T-cell (primary cell): Measurements from ENCODE around the gene DLG2. TPM values are rescaled to one million over a fixed set of nuclear protein-coding genes. Genes with fewer than 3 reads are reported as not detected.

Experiments
- ATAC-seq, 4 experiments: fragments of 200-7000 bp in 3 of 4; fragments of 150-1000 bp in 1 of 4; cut with Tn5 transposase; replicated peaks in 1 of 4; 1 replicate in 3 of 4; 2 replicates in 1 of 4; pipeline ENCODE4 v1.10.0; 2021; ENCODE audit warnings: moderate library complexity in 3 of 4, mild to moderate bottlenecking in 2 of 4, moderate number of reproducible peaks in 1 of 4
- CTCF ChIA-PET, 2 donors: fragments of 300-600 bp; sonication (Branson Sonifier 250); formaldehyde crosslinking; loops; one replicate each; lab custom pipeline; 2022; ENCODE audit warnings: antibody characterized with exemption in 2 of 2; lab: Charles Lee
- POLR2A ChIA-PET, 2 donors: fragments of 300-600 bp; sonication (Branson Sonifier 250); formaldehyde crosslinking; loops; one replicate each; lab custom pipeline; 2022; ENCODE audit warnings: antibody characterized with exemption in 2 of 2; lab: Charles Lee
- DNase-seq, 35 experiments: peaks; one replicate each; pipeline versions ENCODE4 v3.0.0 to v3.0.0-alpha.2; 2013 to 2023
- H3K27ac ChIP-seq: one replicate; pipeline ENCODE4 v1.5.1; 2013; ENCODE audit warnings: low read length
- H3K27me3 ChIP-seq, 2 experiments: replicated peaks in 1 of 2; 1 replicate in 1 of 2; 2 replicates in 1 of 2; pipeline versions ENCODE4 v1.6.1 to v1.7.0; 2013; ENCODE audit warnings: low read length in 1 of 2, mixed read lengths in 1 of 2; ENCODE audit not compliant: control insufficient read depth in 2 of 2, insufficient read depth in 2 of 2; ENCODE audit errors: extremely low read depth in 1 of 2
- H3K36me3 ChIP-seq, 2 donors: 1 replicate in 1 of 2; 2 replicates in 1 of 2; pipeline versions ENCODE4 v1.6.1 to v1.7.0; 2013; ENCODE audit warnings: low read length in 1 of 2; ENCODE audit not compliant: control insufficient read depth in 2 of 2, insufficient read depth in 1 of 2; ENCODE audit errors: extremely low read depth in 1 of 2
- H3K4me1 ChIP-seq, 2 experiments: 1 replicate in 1 of 2; 2 replicates in 1 of 2; pipeline versions ENCODE4 v1.6.1 to v1.7.0; 2013; ENCODE audit warnings: low read length in 2 of 2, mixed read lengths in 1 of 2; ENCODE audit not compliant: insufficient read depth in 2 of 2, control insufficient read depth in 1 of 2; ENCODE audit errors: extremely low read depth in 1 of 2
- H3K4me3 ChIP-seq, 2 donors: 1 replicate in 1 of 2; 2 replicates in 1 of 2; pipeline versions ENCODE4 v1.5.1 to v1.7.0; 2013; ENCODE audit warnings: mild to moderate bottlenecking in 2 of 2, low read length in 1 of 2, moderate library complexity in 1 of 2; ENCODE audit not compliant: control insufficient read depth in 1 of 2; ENCODE audit errors: extremely low read depth in 1 of 2
- H3K9me3 ChIP-seq: 2 replicates; pipeline ENCODE4 v1.7.0; 2013
- H3K27ac Mint-ChIP-seq, 2 donors: one replicate each; pipeline ENCODE4 v1.8.0; 2020 to 2021; ENCODE audit warnings: mild to moderate bottlenecking in 2 of 2, mixed read lengths in 2 of 2
- H3K27me3 Mint-ChIP-seq, 2 donors: one replicate each; pipeline ENCODE4 v1.8.0; 2021 to 2022; ENCODE audit warnings: mixed read lengths in 2 of 2
- H3K36me3 Mint-ChIP-seq: one replicate; pipeline ENCODE4 v1.8.0; 2021; ENCODE audit warnings: mixed read lengths
- H3K4me1 Mint-ChIP-seq, 3 donors: one replicate each; pipeline ENCODE4 v1.8.0; 2020 to 2022; ENCODE audit warnings: mixed read lengths in 3 of 3, mild to moderate bottlenecking in 1 of 3
- H3K4me3 Mint-ChIP-seq, 3 donors: one replicate each; pipeline ENCODE4 v1.8.0; 2020 to 2022; ENCODE audit warnings: mild to moderate bottlenecking in 3 of 3, mixed read lengths in 3 of 3, moderate library complexity in 3 of 3
- H3K9me3 Mint-ChIP-seq, 3 donors: one replicate each; pipeline ENCODE4 v1.8.0; 2020 to 2022; ENCODE audit warnings: mixed read lengths in 3 of 3
- WGBS: methylation state at CpG from one replicate; pipeline ENCODE4 v1.1.5; 2013; ENCODE audit warnings: missing lambda C conversion rate; ENCODE audit not compliant: insufficient coverage; 5-methylcytosine and 5-hydroxymethylcytosine counted together
- total RNA-seq, 35 experiments: library from RNA in 6 of 35; stranded (reverse) in 6 of 35; fragments of 120-200 nt in 1 of 35; gene quantifications; one replicate each; pipeline versions ENCODE4 v1.2.1 to v1.2.4 and lab custom pipeline; 2013 to 2026

The DLG2 gene
- total RNA-seq, 5 donors from 2014 or later (not counting 1 experiment from before 2014, with no cell fraction given): 2.3 to 4.1 (median 2.9) TPM

DNA sequence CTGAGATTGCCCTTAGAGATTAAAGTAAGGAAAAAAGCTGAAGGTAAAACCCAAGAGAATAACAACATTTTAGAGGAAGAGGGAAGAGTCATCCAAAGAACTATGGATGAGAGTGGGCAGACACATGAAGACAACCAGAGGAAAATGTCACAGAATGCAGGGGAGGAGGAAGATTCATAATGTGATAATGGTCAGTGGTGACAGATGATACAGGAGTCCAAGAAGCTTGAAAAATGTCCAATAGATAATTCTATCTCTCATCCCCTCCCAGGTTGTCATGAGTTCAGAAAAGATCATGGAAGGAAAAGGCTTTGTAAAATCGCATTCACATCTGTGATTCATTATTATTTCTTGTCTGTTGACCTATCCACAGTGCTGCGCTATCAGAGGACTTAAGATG, 2058.6 kb downstream of the DLG2 start:
- no peak for ATAC-seq
- Histone ChIP-seq H3K4me1 (no peaks in the 10 kb centered on the region), H3K27ac (no peak overlapping the region), H3K36me3 (no peaks in the 10 kb centered on the region), H3K4me3 (no peak overlapping the region), H3K27me3 (no peaks in the 10 kb centered on the region), H3K9me3 (no peaks in the 10 kb centered on the region)
- no CpG with 5 or more reads among the region's 2 CpGs for WGBS
- Mint-ChIP-seq H3K9me3 (peaks cover 0 to 6% (median 0%) of the 10 kb centered on the region in 3 donors), H3K4me1 (no peaks in the 10 kb centered on the region), H3K27me3 (peaks cover 3 to 10% of the 10 kb centered on the region in 2 donors), H3K4me3 (no peak overlapping the region), H3K27ac (no peak overlapping the region), H3K36me3 (no peaks in the 10 kb centered on the region)
- DNase-seq: no peak
- ChIA-PET POLR2A (no interaction called here), CTCF (no interaction called here)

DNA sequence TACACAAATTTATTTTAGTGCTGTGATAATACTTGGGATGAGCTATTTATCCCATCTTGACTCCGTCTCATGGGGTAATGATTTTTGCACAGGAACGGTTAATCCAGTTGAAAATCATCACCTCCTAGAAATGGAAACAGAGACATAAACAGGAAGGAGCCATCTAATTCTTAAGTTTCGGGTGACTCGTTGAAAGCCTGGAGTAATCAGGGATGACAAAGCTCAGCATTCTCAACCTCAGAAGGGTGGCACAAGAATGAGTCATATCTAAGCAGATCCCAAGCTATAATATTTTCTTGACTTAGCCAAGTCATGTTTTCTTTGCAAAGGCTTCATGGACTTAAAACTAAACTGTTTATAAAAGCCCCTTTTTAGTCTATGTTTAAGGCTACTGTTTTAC, 2060.2 kb downstream of the DLG2 start:
- Mint-ChIP-seq H3K4me1 (no peaks in the 10 kb centered on the region), H3K27me3 (peaks cover 3 to 10% of the 10 kb centered on the region in 2 donors), H3K4me3 (no peak overlapping the region), H3K27ac (no peak overlapping the region), H3K9me3 (peaks cover 0 to 6% (median 0%) of the 10 kb centered on the region in 3 donors), H3K36me3 (no peaks in the 10 kb centered on the region)
- Histone ChIP-seq H3K27ac (no peak overlapping the region), H3K4me1 (no peaks in the 10 kb centered on the region), H3K4me3 (no peak overlapping the region), H3K27me3 (no peaks in the 10 kb centered on the region), H3K9me3 (no peaks in the 10 kb centered on the region), H3K36me3 (no peaks in the 10 kb centered on the region)
- WGBS: 71% methylated on average over 2 of the region's 4 CpGs
- DNase-seq: no peak
- no peak for ATAC-seq
- POLR2A ChIA-PET: no interaction called here
- CTCF ChIA-PET: no interaction called here

DNA sequence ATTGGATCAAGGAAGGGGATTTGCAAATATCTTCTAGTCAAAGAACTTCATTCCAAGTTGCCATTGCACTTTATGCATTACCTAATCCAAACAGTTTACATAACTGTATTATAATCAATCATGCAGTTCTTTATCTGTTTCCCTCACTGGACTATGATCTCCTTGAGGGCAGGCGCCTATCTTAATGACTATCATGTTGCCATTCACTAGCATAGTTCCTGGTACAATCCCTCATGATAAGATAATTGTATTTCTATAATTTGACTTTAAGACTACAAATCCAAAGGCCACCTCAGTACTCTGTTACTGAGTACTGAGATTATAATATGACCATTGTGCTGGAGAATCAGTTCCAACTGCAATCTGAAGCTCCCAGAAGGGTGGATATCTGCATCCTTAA, 2062.3 kb downstream of the DLG2 start:
- H3K27me3 ChIP-seq: no peaks in the 10 kb centered on the region
- WGBS: no CpG with 5 or more reads among the region's 1 CpG
- POLR2A ChIA-PET: no interaction called here
- no peak overlapping the region for H3K27ac ChIP-seq
- no peaks in the 10 kb centered on the region for H3K36me3 Mint-ChIP-seq
- no peaks in the 10 kb centered on the region for H3K4me1 Mint-ChIP-seq
- ATAC-seq (no peak), DNase-seq (no peak)
- no peak overlapping the region for H3K4me3 Mint-ChIP-seq
- H3K4me3 ChIP-seq: no peak overlapping the region
- CTCF ChIA-PET: no interaction called here
- H3K9me3 ChIP-seq: no peaks in the 10 kb centered on the region
- peaks cover 2 to 10% of the 10 kb centered on the region in 2 donors for H3K27me3 Mint-ChIP-seq
- no peaks in the 10 kb centered on the region for H3K36me3 ChIP-seq
- H3K27ac Mint-ChIP-seq: no peak overlapping the region
- H3K4me1 ChIP-seq: no peaks in the 10 kb centered on the region
- H3K9me3 Mint-ChIP-seq: peaks cover 0 to 6% (median 0%) of the 10 kb centered on the region in 3 donors

DNA sequence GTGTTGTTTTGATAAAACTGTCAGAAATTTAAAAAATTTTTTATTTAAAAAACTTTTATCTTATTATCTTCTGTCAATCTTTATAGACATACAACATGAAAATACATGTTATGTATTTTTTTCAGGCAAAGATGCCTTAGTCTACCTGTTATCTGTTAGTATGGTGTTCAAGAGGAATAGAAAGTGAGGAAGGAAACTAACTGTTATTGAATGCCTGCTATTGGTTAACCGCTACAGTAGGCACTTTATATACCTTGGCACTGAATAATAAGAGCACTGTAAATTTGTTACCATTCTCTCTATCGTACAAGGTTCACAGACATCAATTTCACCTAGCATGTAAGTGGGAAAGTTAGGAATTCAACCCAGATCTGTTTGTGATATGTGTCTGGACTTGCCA, 2068.9 kb downstream of the DLG2 start:
- no CpG with 5 or more reads among the region's 2 CpGs for WGBS
- peaks cover 0 to 3% (median 0%) of the 10 kb centered on the region in 3 donors for H3K4me1 Mint-ChIP-seq
- no peak overlapping the region for H3K4me3 Mint-ChIP-seq
- H3K27me3 Mint-ChIP-seq: peaks cover 4 to 8% of the 10 kb centered on the region in 2 donors
- Histone ChIP-seq H3K9me3 (no peaks in the 10 kb centered on the region), H3K4me3 (no peak overlapping the region), H3K27me3 (no peaks in the 10 kb centered on the region), H3K27ac (no peak overlapping the region), H3K36me3 (no peaks in the 10 kb centered on the region), H3K4me1 (no peaks in the 10 kb centered on the region)
- POLR2A ChIA-PET: no interaction called here
- ATAC-seq: no peak
- H3K27ac Mint-ChIP-seq: no peak overlapping the region
- DNase-seq: no peak
- CTCF ChIA-PET: interaction anchor here in 1 of 2 donors (0.6 kb wide), 1 partner anchor 1515 kb away, joined by 3 read pairs; no protein-coding TSS in a partner anchor
- no peaks in the 10 kb centered on the region for H3K36me3 Mint-ChIP-seq
- no peaks in the 10 kb centered on the region for H3K9me3 Mint-ChIP-seq

DNA sequence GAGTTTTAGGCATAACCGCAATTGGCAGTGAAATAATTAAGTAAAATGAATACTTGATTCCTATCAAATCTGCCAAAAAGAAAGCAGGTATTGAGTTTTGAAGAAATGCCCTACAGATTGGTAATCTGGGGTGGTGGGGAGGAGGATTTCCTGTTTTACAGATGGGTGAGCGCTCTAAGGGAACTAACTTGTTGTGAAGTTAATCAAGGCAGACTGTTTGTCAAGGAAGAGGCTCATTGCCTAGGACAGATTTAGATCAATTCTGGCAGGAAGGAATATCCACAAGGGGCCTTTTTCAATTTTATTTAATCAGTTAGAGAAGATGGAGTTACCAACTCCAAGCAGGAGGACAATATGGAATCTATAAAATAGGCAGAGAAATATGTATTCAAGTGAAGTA, 2069.5 kb downstream of the DLG2 start:
- Histone ChIP-seq H3K4me1 (no peaks in the 10 kb centered on the region), H3K36me3 (no peaks in the 10 kb centered on the region), H3K27me3 (no peaks in the 10 kb centered on the region), H3K4me3 (no peak overlapping the region), H3K27ac (no peak overlapping the region), H3K9me3 (no peaks in the 10 kb centered on the region)
- ATAC-seq (no peak), DNase-seq (no peak)
- peaks cover 4 to 8% of the 10 kb centered on the region in 2 donors for H3K27me3 Mint-ChIP-seq
- H3K27ac Mint-ChIP-seq: no peak overlapping the region
- H3K4me3 Mint-ChIP-seq: no peak overlapping the region
- H3K9me3 Mint-ChIP-seq: no peaks in the 10 kb centered on the region
- CTCF ChIA-PET: no interaction called here
- H3K36me3 Mint-ChIP-seq: no peaks in the 10 kb centered on the region
- peaks cover 0 to 3% (median 0%) of the 10 kb centered on the region in 3 donors for H3K4me1 Mint-ChIP-seq
- POLR2A ChIA-PET: no interaction called here
- WGBS: 50% methylated on average over 1 of the region's 2 CpGs

DNA sequence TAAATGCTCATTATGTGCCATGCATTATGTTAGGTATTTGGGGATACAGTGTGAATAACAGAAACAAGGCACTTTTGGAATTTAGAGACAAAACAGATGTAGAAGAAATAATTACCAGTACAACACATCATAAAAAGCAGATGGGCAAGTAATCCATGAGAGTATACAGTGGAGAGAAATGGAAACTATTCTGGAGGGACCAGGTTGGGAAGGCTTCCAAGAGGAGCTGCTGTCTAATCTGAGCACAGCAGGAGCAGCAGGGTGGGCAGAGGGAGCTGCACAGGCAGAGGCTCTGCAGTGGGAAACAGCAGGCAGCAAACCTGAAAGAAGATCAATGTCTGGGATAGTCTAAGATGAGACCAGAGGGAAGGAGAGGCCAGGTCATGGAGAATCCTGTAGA, 2072.3 kb downstream of the DLG2 start:
- no peaks in the 10 kb centered on the region for H3K27me3 ChIP-seq
- Mint-ChIP-seq H3K4me1 (peaks cover 0 to 3% (median 0%) of the 10 kb centered on the region in 3 donors), H3K4me3 (no peak overlapping the region), H3K27ac (no peak overlapping the region), H3K36me3 (no peaks in the 10 kb centered on the region), H3K27me3 (peaks cover 4 to 8% of the 10 kb centered on the region in 2 donors), H3K9me3 (no peaks in the 10 kb centered on the region)
- H3K27ac ChIP-seq: no peak overlapping the region
- no peak overlapping the region for H3K4me3 ChIP-seq
- CTCF ChIA-PET: no interaction called here
- no peaks in the 10 kb centered on the region for H3K36me3 ChIP-seq
- ATAC-seq (no peak), DNase-seq (no peak)
- H3K9me3 ChIP-seq: no peaks in the 10 kb centered on the region
- POLR2A ChIA-PET: no interaction called here
- H3K4me1 ChIP-seq: no peaks in the 10 kb centered on the region
